AG04450 (cell line): ENCODE measurements around the gene CD109. TPM values are rescaled to one million over a fixed set of nuclear protein-coding genes. Genes with fewer than 3 reads are reported as not detected.
A peak's percentile ranks its signal among the peaks of the same experiment; 100 is the strongest.
"Not testable (repeated sequence)": the region's sequence is repeated elsewhere in the genome, so short reads cannot be mapped to it uniquely, and the experiment has no call there.

ENCODE experiments used
- CTCF ChIA-PET: fragments of 300-600, 350-600 bp; formaldehyde crosslinking; extraction: SDS; loops from one replicate; lab custom pipeline; 2022; ENCODE audit warnings: antibody characterized with exemption, inconsistent platforms; lab: Charles Lee
- POLR2A ChIA-PET: fragments of 350-600 bp; formaldehyde crosslinking; extraction: SDS; loops from one replicate; lab custom pipeline; 2021; ENCODE audit warnings: antibody characterized with exemption, inconsistent platforms; lab: Yijun Ruan, JAX
- DNase-seq: peaks from one replicate; pipeline ENCODE4 v3.0.0-alpha.2; 2011; ENCODE audit warnings: low read depth, low spot score
- H3K27ac ChIP-seq: one replicate; pipeline ENCODE4 v1.5.1; 2012; ENCODE audit warnings: low read depth, low read length, control low read depth
- H3K27me3 ChIP-seq: one replicate; pipeline ENCODE4 v1.6.0; 2012; ENCODE audit warnings: low read length; ENCODE audit not compliant: control insufficient read depth, insufficient read depth
- H3K4me3 ChIP-seq: 2 replicates; pipeline ENCODE4 v1.5.1; 2011; ENCODE audit warnings: mild to moderate bottlenecking, low read depth, low read length, control low read depth
- H3K9me3 ChIP-seq: 2 replicates; pipeline ENCODE4 v1.5.1; 2012; ENCODE audit warnings: low read length; ENCODE audit not compliant: control insufficient read depth, insufficient read depth
- CTCF ChIP-seq: IDR thresholded peaks from 2 replicates; pipeline ENCODE4 v1.5.1; 2011; ENCODE audit warnings: low read depth, low read length, control low read depth, inconsistent platforms
- polyA plus RNA-seq: library from polyadenylated mRNA; depleted of rRNA; stranded (reverse); fragments of >200 nt; gene quantifications from 2 replicates; pipeline ENCODE4 v1.2.3, GENCODE V29; 2011

Gene CD109
- polyA plus RNA-seq, 1 experiment, result 46.1 TPM

- no peak for DNase-seq
- no peaks in the 10 kb centered on the region for H3K9me3 ChIP-seq
- ChIA-PET CTCF (interaction anchor here (1.0 to 1.2 kb wide), 2 partner anchors 30 to 1382 kb away, joined by 3 read pairs; no protein-coding TSS in a partner anchor), POLR2A (no interaction called here)
- no peak for TF ChIP-seq CTCF
- H3K4me3 ChIP-seq, result no peak overlapping the region
- H3K27me3 ChIP-seq, result no peaks in the 10 kb centered on the region
- H3K27ac ChIP-seq, result no peak overlapping the region
Observed at GRCh38 chr6:73826571-73826970, 130.6 kb downstream of the CD109 start.

- Histone ChIP-seq H3K27ac (no peak overlapping the region), H3K9me3 (no peaks in the 10 kb centered on the region), H3K4me3 (no peak overlapping the region), H3K27me3 (no peaks in the 10 kb centered on the region)
- CTCF ChIA-PET, result no interaction called here
- TF ChIP-seq CTCF, result no peak
- POLR2A ChIA-PET, result interaction anchor here (0.7 kb wide), 1 partner anchor 46 kb away, joined by 6 read pairs; no protein-coding TSS in a partner anchor
- DNase-seq, result no peak
Observed at GRCh38 chr6:73830119-73830518, 134.1 kb downstream of the CD109 start.

- no peak overlapping the region for H3K27ac ChIP-seq
- ChIA-PET CTCF (no interaction called here), POLR2A (no interaction called here)
- H3K4me3 ChIP-seq, result no peak overlapping the region
- TF ChIP-seq CTCF, result no peak
- H3K27me3 ChIP-seq, result no peaks in the 10 kb centered on the region
- H3K9me3 ChIP-seq, result no peaks in the 10 kb centered on the region
- DNase-seq, result no peak
Observed at GRCh38 chr6:73832313-73832712, 136.3 kb downstream of the CD109 start.

DNA sequence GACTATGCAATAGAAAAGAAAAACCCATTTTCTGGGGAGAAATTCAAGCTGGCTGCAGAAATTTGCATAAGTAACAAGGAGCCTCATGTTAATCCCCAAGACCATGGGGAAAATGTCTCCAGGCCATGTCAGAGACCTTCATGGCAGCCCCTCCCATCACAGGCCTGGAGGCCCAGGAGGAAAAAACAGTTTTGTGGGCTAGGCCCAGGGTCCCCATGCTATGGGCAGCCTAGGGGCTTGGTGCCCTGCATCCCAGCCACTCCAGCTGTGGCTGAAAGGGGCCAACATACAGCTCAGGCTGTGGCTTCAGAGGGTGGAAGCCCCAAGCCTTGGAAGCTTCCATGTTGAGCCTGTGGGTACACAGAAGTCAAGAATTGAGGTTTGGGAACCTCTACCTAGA, 148.7 kb downstream of the CD109 start:
- H3K27ac ChIP-seq, H3K9me3 ChIP-seq, H3K27me3 ChIP-seq, POLR2A ChIA-PET, H3K4me3 ChIP-seq, DNase-seq, CTCF ChIA-PET: not testable (repeated sequence)

- H3K27ac ChIP-seq, POLR2A ChIA-PET, H3K9me3 ChIP-seq, DNase-seq, H3K4me3 ChIP-seq, H3K27me3 ChIP-seq, CTCF ChIA-PET: not testable (repeated sequence)
Observed at GRCh38 chr6:73851048-73851447, 155.0 kb downstream of the CD109 start.

DNA sequence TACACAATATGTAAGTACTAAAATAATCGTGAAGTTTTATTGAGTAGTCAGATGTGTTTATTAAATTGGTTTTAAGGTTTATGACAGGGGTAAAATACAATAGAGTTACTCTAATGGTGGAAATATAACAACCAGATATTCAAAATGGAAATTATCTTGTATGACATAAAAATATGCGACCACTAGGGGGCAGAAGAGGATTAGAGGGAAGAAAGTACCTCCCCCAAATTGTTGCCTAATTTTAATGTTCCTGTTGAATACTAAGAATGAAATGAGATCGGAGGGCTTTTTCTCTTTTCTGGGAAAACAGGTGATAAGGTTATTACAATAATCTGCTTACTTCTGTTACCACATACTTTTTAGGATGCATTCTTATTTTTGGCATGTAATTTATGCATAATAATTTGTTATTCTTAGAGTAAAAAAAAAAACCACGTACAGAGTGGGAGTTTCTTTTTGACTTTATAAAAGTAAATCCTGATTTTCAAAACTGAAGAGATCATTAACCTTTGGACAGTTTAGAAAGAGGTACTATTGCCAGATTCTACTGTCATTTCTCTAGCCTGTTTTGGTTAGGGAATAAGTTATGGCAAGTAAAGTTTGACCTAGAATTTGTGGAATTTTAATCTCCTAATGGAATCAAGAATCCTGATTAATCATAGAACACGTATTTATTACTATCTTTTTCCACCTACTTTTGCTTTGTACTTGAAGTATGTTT, 159.2 kb downstream of the CD109 start:
- TF ChIP-seq CTCF, result peak; percentile 73
- ChIA-PET CTCF (interaction anchor here (0.5 to 5.0 kb wide), 11 partner anchors 13 to 1355 kb away, joined by 3 to 56 read pairs (median 6); no protein-coding TSS in a partner anchor), POLR2A (interaction anchor here (1.6 kb wide), 1 partner anchor 1350 kb away, joined by 3 read pairs; the partner anchor contains the start of gene COL12A1)
- Histone ChIP-seq H3K4me3 (no peak overlapping the region), H3K27ac (no peak overlapping the region), H3K27me3 (no peaks in the 10 kb centered on the region), H3K9me3 (no peaks in the 10 kb centered on the region; the same call in 1 of the 2 replicates)
- peak; percentile 48 for DNase-seq
